ENCODE results near the gene SF3B1.
A peak's percentile ranks its signal among the peaks of the same experiment; 100 is the strongest.
"Not testable (repeated sequence)": the region's sequence is repeated elsewhere in the genome, so short reads cannot be mapped to it uniquely, and the experiment has no call there.

SF3B1 gene, protein sequence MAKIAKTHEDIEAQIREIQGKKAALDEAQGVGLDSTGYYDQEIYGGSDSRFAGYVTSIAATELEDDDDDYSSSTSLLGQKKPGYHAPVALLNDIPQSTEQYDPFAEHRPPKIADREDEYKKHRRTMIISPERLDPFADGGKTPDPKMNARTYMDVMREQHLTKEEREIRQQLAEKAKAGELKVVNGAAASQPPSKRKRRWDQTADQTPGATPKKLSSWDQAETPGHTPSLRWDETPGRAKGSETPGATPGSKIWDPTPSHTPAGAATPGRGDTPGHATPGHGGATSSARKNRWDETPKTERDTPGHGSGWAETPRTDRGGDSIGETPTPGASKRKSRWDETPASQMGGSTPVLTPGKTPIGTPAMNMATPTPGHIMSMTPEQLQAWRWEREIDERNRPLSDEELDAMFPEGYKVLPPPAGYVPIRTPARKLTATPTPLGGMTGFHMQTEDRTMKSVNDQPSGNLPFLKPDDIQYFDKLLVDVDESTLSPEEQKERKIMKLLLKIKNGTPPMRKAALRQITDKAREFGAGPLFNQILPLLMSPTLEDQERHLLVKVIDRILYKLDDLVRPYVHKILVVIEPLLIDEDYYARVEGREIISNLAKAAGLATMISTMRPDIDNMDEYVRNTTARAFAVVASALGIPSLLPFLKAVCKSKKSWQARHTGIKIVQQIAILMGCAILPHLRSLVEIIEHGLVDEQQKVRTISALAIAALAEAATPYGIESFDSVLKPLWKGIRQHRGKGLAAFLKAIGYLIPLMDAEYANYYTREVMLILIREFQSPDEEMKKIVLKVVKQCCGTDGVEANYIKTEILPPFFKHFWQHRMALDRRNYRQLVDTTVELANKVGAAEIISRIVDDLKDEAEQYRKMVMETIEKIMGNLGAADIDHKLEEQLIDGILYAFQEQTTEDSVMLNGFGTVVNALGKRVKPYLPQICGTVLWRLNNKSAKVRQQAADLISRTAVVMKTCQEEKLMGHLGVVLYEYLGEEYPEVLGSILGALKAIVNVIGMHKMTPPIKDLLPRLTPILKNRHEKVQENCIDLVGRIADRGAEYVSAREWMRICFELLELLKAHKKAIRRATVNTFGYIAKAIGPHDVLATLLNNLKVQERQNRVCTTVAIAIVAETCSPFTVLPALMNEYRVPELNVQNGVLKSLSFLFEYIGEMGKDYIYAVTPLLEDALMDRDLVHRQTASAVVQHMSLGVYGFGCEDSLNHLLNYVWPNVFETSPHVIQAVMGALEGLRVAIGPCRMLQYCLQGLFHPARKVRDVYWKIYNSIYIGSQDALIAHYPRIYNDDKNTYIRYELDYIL

GRCh38 chr2:197434541-197435513, at the start of gene SF3B1:
SF3B1 (minus strand) TSS chr2:197435028; CDS start chr2:197434999, 29 bp downstream.
- peak; percentile 95 for DNase-seq (ENCODE audit: low read depth)

DNA sequence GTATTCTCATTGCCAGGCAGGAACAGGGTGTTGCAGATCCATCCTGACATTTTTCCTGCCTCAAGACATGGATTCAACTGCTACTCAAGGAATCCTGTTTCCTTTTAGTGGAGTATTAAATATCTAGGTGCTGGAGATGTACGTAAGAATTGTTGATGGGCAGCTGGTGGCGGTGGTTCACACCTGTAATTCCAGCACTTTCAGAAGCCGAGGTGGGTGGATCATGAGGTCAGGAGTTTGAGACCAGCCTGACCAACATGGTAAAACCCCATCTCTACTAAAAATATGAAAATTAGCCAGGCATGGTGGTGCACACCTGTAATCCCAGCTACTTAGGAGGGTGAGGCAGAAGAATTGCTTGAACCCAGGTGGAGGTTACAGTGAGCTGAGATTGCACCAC, 49.4 kb upstream of the SF3B1 start:
- DNase-seq (ENCODE audit: low read depth), result not testable (repeated sequence)

DNA sequence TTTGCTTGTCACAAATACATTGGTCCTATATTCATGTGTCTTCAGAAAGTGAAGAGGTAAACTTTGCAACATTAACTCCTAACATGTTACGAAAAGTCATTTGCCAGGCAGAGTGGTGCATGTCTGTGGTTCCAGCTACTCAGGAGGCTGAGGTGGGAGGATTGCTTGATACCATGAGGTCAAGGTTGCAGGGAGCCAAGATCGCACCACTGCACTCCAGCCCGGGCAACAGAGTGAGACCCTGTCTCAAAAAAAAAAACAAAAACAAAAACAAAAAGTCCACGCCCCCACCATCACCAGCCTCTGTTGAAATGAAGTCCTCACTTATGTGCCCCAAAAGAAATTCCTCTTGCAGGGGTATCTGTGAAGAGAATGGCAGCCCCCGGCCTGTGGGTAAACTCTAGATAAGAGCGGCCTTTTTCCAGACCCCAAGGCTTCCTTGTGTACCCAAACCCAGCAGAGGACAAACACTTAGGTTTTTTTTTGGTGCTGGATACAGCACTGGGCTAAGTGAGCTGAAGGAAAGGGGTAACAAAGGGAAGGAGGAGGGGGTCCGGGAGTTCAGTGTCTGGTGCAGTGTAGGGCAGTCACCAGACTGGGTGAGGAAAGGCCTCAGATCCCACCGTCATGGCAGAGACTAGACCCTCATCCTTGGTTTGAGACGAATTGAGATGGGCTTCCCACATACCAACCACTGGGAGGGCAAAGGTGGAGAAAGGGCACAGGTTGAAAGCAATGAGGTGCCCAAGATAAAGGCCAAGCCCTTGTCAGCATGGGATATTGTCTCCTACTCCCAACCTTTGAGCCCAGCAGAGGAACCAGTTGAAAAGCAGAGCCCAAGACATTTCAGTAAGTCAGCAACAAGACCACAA, 45.6 kb upstream of the SF3B1 start:
- DNase-seq (ENCODE audit: low read depth), result no peak

DNA sequence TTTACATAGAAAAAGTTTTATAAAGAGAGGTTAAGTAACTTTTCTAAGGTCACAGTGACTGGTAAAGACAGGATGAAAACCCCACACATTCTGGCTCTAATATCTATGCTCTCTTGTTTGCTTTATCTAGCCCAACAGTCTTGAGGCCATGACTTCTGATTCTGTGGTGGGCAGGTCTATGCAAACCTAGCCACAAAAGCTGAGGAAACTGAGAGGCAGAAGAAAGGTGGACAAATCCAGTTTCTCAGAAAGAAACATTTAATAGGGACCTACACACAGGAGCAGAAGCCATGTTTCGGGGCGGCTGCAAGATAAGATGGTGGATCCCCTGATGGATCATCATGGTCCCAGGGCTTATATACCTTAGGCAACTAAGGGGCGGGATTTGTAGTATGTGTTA, 43.0 kb upstream of the SF3B1 start:
- no peak for DNase-seq (ENCODE audit: low read depth)

DNA sequence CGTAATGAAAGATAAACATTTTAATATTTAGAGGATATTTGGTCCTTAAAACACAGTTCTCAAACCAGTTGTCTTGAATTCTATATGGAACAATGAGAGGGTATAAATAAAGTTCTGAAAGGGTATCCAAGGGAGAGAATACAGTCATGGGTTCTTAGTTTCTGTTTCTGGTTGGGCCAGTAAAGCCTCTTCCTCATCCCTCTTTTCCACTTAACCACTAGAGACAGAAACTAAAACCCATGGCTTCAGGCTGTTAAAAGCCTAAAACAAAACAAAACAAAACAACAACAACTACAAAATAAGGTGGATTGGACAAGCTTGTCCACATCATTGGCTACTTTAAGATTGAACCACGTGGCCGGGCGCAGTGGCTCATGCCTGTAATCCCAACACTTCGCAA, 37.3 kb upstream of the SF3B1 start:
- DNase-seq (ENCODE audit: low read depth), result no peak

DNA sequence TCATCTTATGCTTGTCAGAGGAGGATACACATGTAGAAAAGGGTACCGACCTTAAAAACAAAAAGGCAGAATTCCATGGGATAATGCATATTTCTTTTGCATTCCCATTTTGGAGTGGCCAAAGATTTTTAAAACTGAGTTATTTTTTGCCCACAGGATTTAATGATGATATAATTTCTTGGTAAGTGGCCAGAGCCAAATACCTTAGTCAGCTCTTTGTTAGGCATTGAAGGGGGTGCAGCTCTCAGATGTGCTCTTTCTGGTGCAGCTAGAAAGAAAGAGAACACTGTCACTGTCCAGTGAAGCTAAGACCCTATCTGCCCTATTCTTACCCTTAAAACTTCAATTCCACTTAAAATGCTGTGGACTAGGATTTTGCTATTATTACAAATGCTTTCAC, 29.3 kb upstream of the SF3B1 start:
- DNase-seq (ENCODE audit: low read depth), result no peak

DNA sequence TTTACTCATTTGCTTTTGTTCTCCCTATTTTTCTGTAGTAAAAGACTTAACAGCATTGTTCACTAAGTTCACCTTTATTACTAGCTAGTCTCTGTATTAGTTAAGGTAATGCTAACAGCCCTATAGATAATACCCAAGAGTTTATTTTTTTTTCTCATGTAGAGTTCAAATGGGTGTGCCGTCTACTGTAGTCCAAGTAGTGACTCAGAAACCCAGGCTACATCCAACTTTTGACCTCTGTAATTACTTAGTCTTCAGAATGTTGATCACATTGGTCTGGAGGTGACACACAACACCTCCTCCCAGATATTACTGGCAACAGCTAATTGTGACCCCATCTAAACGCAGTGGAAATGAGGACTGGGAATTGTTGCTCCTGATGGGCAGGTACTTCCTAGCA, 26.2 kb upstream of the SF3B1 start:
- DNase-seq (ENCODE audit: low read depth), result no peak

DNA sequence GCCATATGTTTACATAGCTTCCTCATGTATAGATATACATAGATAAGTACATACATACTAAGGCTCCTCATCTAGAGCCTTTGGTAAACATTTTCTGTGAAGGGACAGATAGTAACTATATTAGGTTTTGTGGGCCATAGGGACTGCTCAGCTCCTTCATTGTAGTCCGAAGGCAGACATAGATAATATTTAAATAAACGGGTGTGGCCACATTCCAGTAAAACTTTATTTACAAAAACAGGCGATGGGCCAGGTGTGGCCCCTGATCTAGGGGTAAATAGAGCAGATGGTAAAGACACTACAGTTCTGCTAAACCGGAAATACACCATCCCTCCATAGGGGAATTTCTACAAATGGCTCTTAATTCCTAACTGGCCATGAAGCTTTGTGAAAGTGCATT, 25.8 kb upstream of the SF3B1 start:
- DNase-seq (ENCODE audit: low read depth), result no peak

DNA sequence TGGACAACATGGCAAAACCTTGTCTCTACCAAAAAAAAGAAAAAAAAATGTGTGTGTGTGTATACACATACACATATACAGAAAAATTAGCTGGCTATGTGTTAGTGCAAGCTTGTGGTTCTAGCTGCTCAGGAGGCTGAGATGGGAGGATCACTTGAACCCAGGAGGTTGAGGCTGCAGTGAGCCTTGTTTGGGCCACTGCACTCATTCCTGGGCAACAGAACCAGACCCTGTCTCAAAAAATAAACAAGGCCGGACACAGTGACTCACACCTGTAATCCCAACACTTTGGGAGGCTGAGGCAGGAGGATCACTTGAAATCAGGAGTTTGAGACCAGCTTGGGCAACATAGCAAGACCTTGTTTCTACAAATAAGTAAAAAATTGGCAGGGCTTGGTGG, 20.6 kb upstream of the SF3B1 start:
- no peak for DNase-seq (ENCODE audit: low read depth)

GRCh38 chr2:197454923-197455322, 20.1 kb upstream of the SF3B1 start:
- DNase-seq (ENCODE audit: low read depth), result no peak

DNA sequence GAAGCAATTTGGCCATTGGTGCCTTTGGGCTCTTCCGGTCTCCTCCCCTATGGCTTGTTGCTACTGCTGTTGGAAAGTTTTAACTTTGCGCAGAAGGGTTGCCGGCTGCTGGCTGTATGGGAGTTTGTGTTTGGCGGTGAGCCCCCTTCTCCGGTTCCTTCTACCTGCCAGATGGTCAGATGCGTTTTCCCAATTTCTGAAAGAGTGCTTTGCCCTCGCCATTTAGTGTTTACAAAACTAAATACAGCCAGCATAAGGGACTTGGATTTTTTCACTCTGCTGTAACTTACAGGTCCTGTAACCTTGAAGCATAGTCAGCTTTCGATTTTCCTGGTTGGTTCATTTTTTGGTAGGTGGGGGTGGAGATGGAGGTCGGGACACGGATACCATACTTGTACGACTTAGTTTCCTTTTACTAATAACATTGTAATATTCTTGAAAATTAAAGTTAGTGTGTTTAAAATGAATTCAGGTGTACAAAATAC, 19.1 kb upstream of the SF3B1 start:
- peak; percentile 87 for DNase-seq (ENCODE audit: low read depth)

- peak; percentile 99 for DNase-seq (ENCODE audit: low read depth)
Measured at GRCh38 chr2:197453123-197453913, 18.5 kb upstream of the SF3B1 start, which contains the start of gene COQ10B. COQ10B (plus strand) TSS chr2:197453552; CDS start chr2:197453561, 9 bp downstream.

DNA sequence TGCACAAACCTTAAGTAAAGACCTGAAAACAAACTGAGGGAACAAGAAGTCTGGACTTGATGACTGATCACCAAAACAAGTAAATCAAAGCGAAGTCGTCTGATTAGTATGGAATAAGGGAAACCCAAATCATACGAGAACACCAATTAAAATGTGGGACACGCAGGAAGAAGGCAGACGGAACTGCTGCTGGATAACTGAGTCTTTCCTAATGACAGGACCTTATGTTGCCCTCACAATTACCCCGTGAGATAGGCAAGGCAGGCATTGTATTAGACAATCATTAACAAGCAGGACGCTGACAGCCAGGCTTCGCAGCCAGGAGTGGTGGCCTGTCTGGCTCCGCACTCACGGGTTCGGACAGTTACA, 17.9 kb upstream of the SF3B1 start:
- no peak for DNase-seq (ENCODE audit: low read depth)

DNA sequence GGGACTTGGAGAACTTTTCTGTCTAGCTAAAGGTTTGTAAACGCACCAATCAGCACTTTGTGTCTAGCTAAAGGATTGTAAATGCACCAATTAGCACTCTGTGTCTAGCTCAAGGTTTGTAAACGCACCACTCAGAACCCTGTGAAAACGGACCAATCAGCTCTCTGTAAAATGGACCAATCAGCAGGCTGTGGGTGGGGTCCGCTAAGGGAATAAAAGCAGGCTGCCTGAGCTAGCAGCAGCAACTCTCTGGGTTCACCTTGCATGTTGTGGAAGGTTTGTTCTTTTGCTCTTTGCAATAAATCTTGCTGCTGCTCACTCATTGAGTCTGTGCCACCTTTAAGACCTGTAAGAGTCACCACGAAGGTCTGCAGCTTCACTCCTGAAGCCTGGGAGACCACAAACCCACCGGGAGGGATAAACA, 16.1 kb upstream of the SF3B1 start:
- DNase-seq (ENCODE audit: low read depth), result not testable (repeated sequence)

GRCh38 chr2:197450465-197450864, 15.6 kb upstream of the SF3B1 start:
- DNase-seq (ENCODE audit: low read depth), result no peak

- no peak for DNase-seq (ENCODE audit: low read depth)
Measured at GRCh38 chr2:197446844-197447243, 12.0 kb upstream of the SF3B1 start.

DNA sequence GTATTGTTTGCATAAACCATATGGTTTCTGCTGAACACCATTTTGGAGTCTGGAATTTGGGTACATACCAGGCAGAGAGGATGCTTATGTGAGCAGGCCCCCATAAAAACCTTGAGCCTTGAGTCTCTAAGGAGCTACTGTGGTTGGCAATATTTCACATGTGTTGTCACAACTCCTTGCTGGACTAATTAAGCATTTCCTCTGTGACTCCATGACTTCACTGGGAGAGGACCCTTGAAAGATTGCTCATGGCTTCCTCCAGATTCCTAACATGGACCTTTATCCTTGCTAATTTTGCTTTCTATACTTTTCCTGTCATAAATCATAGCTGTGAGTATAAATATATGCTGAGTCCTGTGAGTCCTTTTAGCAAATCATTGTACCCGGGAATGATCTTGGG, 10.9 kb upstream of the SF3B1 start:
- DNase-seq (ENCODE audit: low read depth), result no peak

DNA sequence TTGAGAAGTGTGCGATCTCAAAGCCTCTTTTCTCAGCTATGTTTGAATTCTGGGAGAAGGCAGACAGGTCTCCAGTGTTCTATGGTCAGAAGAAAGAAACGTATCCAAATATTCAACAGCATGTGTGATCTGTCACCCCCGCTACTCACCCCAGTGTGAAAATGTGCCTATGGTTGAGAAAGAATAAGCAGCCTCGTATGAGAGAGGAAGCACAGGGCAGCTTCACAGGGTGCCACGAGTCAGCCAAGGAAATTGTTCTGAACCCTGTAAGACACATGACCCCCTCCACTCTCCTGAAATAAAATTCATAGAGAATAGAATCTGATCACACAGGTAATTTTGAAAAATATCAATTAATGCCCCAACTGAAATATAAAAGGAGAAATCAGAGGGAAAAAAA, 8.0 kb upstream of the SF3B1 start:
- no peak for DNase-seq (ENCODE audit: low read depth)

DNA sequence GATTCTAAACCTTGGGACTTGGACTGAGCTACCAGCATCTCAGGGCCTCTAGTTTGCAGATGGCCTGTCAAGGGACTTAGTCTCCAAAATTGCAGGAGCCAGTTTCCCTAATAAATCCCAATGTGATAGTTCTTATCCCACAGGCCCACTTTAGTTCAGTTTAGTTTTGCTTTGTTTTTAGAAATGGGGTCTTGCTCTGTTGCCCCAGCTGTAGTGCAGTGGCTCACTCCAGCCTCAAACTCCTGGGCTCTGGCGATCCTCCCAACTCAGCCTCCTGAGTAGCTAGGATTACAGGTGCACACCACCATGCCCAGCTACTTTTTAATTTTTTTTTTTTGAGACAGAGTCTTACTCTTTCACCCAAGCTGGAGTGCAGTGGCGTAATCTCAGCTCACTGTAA, 2.6 kb upstream of the SF3B1 start:
- no peak for DNase-seq (ENCODE audit: low read depth)

All from GM04504 (cell line).